ENCODE results near the gene OXA1L.

The OXA1L gene

GRCh38 chr14:22767323-22767589 is 768 bp downstream of the OXA1L start:
- H3K4me2 ChIP-seq (ENCODE audit: low read length): peak overlapping the region; percentile 74
- H3K4me3 ChIP-seq (ENCODE audit: low read depth, low read length, poor library complexity, severe bottlenecking): peak overlapping the region; percentile 91
- H2AFZ ChIP-seq (ENCODE audit: low read length): no peak overlapping the region
- H3K27me3 ChIP-seq (ENCODE audit: insufficient read depth, low read length): no peaks in the 10 kb centered on the region
- no peaks in the 10 kb centered on the region for H4K20me1 ChIP-seq (ENCODE audit: insufficient read depth, low read length)
- no peaks in the 10 kb centered on the region for H3K9me3 ChIP-seq (ENCODE audit: low read length)
- H3K9ac ChIP-seq (ENCODE audit: low read length): peak overlapping the region; percentile 91
- H3K27ac ChIP-seq (ENCODE audit: low read depth, low read length, poor library complexity, severe bottlenecking): peak overlapping the region; percentile 68
- TF ChIP-seq EZH2 (IDR thresholded peaks at IDR 0.05; ENCODE audit: borderline replicate concordance, low read length): no peak
- TF ChIP-seq, protein P1, sequence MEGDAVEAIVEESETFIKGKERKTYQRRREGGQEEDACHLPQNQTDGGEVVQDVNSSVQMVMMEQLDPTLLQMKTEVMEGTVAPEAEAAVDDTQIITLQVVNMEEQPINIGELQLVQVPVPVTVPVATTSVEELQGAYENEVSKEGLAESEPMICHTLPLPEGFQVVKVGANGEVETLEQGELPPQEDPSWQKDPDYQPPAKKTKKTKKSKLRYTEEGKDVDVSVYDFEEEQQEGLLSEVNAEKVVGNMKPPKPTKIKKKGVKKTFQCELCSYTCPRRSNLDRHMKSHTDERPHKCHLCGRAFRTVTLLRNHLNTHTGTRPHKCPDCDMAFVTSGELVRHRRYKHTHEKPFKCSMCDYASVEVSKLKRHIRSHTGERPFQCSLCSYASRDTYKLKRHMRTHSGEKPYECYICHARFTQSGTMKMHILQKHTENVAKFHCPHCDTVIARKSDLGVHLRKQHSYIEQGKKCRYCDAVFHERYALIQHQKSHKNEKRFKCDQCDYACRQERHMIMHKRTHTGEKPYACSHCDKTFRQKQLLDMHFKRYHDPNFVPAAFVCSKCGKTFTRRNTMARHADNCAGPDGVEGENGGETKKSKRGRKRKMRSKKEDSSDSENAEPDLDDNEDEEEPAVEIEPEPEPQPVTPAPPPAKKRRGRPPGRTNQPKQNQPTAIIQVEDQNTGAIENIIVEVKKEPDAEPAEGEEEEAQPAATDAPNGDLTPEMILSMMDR (IDR thresholded peaks at IDR 0.05; ENCODE audit: low read length): no peak
- peaks cover 36% of the 10 kb centered on the region for H3K4me1 ChIP-seq (ENCODE audit: insufficient read depth, low read length, severe bottlenecking)
- H3F3A ChIP-seq (ENCODE audit: insufficient read depth, low read length): no peaks in the 10 kb centered on the region
- peaks cover 43% of the 10 kb centered on the region for H3K36me3 ChIP-seq (ENCODE audit: insufficient read depth, low read length)
- no peaks in the 10 kb centered on the region for H3K9me2 ChIP-seq (ENCODE audit: low read depth, low read length)
- peaks cover 15% of the 10 kb centered on the region for H3K79me2 ChIP-seq (ENCODE audit: insufficient read depth, low read length)

GRCh38 chr14:22768947-22769346 is 2.5 kb downstream of the OXA1L start:
- Histone ChIP-seq H3K9me2 (ENCODE audit: low read depth, low read length) (no peaks in the 10 kb centered on the region), H3K4me2 (ENCODE audit: low read length) (no peak overlapping the region), H2AFZ (ENCODE audit: low read length) (no peak overlapping the region), H3K4me3 (ENCODE audit: low read depth, low read length, poor library complexity, severe bottlenecking) (no peak overlapping the region), H3K9me3 (ENCODE audit: low read length) (no peaks in the 10 kb centered on the region), H3F3A (ENCODE audit: insufficient read depth, low read length) (no peaks in the 10 kb centered on the region), H3K27me3 (ENCODE audit: insufficient read depth, low read length) (no peaks in the 10 kb centered on the region), H3K27ac (ENCODE audit: low read depth, low read length, poor library complexity, severe bottlenecking) (no peak overlapping the region), H3K9ac (ENCODE audit: low read length) (no peak overlapping the region), H3K79me2 (ENCODE audit: insufficient read depth, low read length) (peaks cover 15% of the 10 kb centered on the region), H3K36me3 (ENCODE audit: insufficient read depth, low read length) (peaks cover 59% of the 10 kb centered on the region), H4K20me1 (ENCODE audit: insufficient read depth, low read length) (no peaks in the 10 kb centered on the region), H3K4me1 (ENCODE audit: insufficient read depth, low read length, severe bottlenecking) (peaks cover 36% of the 10 kb centered on the region)
- TF ChIP-seq, protein P1 (IDR thresholded peaks at IDR 0.05; ENCODE audit: low read length): no peak
- TF ChIP-seq EZH2 (IDR thresholded peaks at IDR 0.05; ENCODE audit: borderline replicate concordance, low read length): no peak

GRCh38 chr14:22769369-22769768 is 2.9 kb downstream of the OXA1L start:
- H3K9me3 ChIP-seq (ENCODE audit: low read length): no peaks in the 10 kb centered on the region
- no peak for TF ChIP-seq EZH2 (IDR thresholded peaks at IDR 0.05; ENCODE audit: borderline replicate concordance, low read length)
- TF ChIP-seq, protein P1 (IDR thresholded peaks at IDR 0.05; ENCODE audit: low read length): no peak
- no peak overlapping the region for H3K9ac ChIP-seq (ENCODE audit: low read length)
- no peaks in the 10 kb centered on the region for H3K27me3 ChIP-seq (ENCODE audit: insufficient read depth, low read length)
- peaks cover 64% of the 10 kb centered on the region for H3K36me3 ChIP-seq (ENCODE audit: insufficient read depth, low read length)
- H3K4me2 ChIP-seq (ENCODE audit: low read length): no peak overlapping the region
- H3K9me2 ChIP-seq (ENCODE audit: low read depth, low read length): no peaks in the 10 kb centered on the region
- no peak overlapping the region for H3K4me3 ChIP-seq (ENCODE audit: low read depth, low read length, poor library complexity, severe bottlenecking)
- H4K20me1 ChIP-seq (ENCODE audit: insufficient read depth, low read length): no peaks in the 10 kb centered on the region
- H3K79me2 ChIP-seq (ENCODE audit: insufficient read depth, low read length): peaks cover 15% of the 10 kb centered on the region
- H3K27ac ChIP-seq (ENCODE audit: low read depth, low read length, poor library complexity, severe bottlenecking): no peak overlapping the region
- no peaks in the 10 kb centered on the region for H3F3A ChIP-seq (ENCODE audit: insufficient read depth, low read length)
- H3K4me1 ChIP-seq (ENCODE audit: insufficient read depth, low read length, severe bottlenecking): peaks cover 33% of the 10 kb centered on the region
- H2AFZ ChIP-seq (ENCODE audit: low read length): no peak overlapping the region

All from OCI-LY1 (cell line).